Mammary microvascular endothelial cell (primary cell): ENCODE data around the gene AQP3. TPM values are rescaled to one million over a fixed set of nuclear protein-coding genes. Genes with fewer than 3 reads are reported as not detected.

ENCODE experiments used
- total RNA-seq: library from RNA; depleted of rRNA; stranded (reverse); fragments of >200 nt; gene quantifications from 2 replicates; pipeline ENCODE4 v1.2.3, GENCODE V29; 2015

AQP3 gene
- 1.3 and 1.6 TPM in 2 replicates for total RNA-seq

GRCh38 chr9:33446946-33447798, at the start of gene AQP3:
TSS of gene AQP3 (minus strand) at chr9:33447593. CDS start at chr9:33447530, 63 bp downstream.

GRCh38 chr9:33473643-33474352, 26.4 kb upstream of the AQP3 start, which contains the start of gene NOL6:
TSS of gene NOL6 (minus strand) at chr9:33473924. CDS start at chr9:33473842, 82 bp downstream.

GRCh38 chr9:33402371-33402770, 45.0 kb downstream of the AQP3 start, which contains the start of gene AQP7:
TSS of gene AQP7 (minus strand) at chr9:33402568. CDS start at chr9:33401262, 1,306 bp downstream.

Other genes starting within 250 kb of the AQP3 start
- not detected in 2 replicates for gene SPINK4, start 207.4 kb downstream of the AQP3 start, total RNA-seq
- 47.0 and 67.6 TPM in 2 replicates for gene BAG1, start 182.9 kb downstream of the AQP3 start, total RNA-seq
- 70.3 and 77.7 TPM in 2 replicates for gene CHMP5, start 182.5 kb downstream of the AQP3 start, total RNA-seq
- 14.4 and 14.5 TPM in 2 replicates for gene NFX1, start 157.1 kb downstream of the AQP3 start, total RNA-seq
- 0.07 TPM in 1 of 2 replicates, not detected in the other for gene AQP7, start 45.0 kb downstream of the AQP3 start, total RNA-seq
- 42.9 and 45.2 TPM in 2 replicates for gene NOL6, start 26.3 kb upstream of the AQP3 start, total RNA-seq
- gene ANKRD18B, start 76.7 kb upstream of the AQP3 start, total RNA-seq: 0.34 and 0.53 TPM in 2 replicates